ENCODE measurements around the gene RINT1. TPM values are rescaled to one million over a fixed set of nuclear protein-coding genes. Genes with fewer than 3 reads are reported as not detected.
A peak's percentile ranks its signal among the peaks of the same experiment; 100 is the strongest.

RINT1 gene
- polyA plus RNA-seq, 1 of the 3 experiments (the other 2 are of a cell fraction): 13.1 TPM

- TF ChIP-seq TEAD4 (IDR thresholded peaks at IDR 0.05; ENCODE audit: borderline replicate concordance, insufficient read depth): 0 out of 2 replicates have a peak, but pooled peaks have one; percentile 10
- TF ChIP-seq FOSL2 (IDR thresholded peaks at IDR 0.05; ENCODE audit: borderline replicate concordance, low read depth): peak; percentile 69; the same call in 1 of the 2 replicates
- peak; percentile 74 for TF ChIP-seq RAD21 (IDR thresholded peaks at IDR 0.05; ENCODE audit: low read length)
- no peak for TF ChIP-seq NFIC (IDR thresholded peaks at IDR 0.05; ENCODE audit: borderline replicate concordance)
- peak; percentile 55; the same call in 1 of the 2 replicates for TF ChIP-seq GATA2 (CRISPR knock-in tag; IDR thresholded peaks at IDR 0.05)
Observed at GRCh38 chr7:105487579-105488571, 44.1 kb upstream of the RINT1 start (continued).

- no peaks in the 10 kb centered on the region for H3K9me2 ChIP-seq
- no peaks in the 10 kb centered on the region for H3K9me3 ChIP-seq
- no peaks in the 10 kb centered on the region for H3K27me3 ChIP-seq (ENCODE audit: insufficient read depth)
- H3K4me3 ChIP-seq (ENCODE audit: low read depth in 2 of 2, low read length in 1 of 2): no peak overlapping the region
- TF ChIP-seq SMC3 (IDR thresholded peaks at IDR 0.05; ENCODE audit: low read depth, low read length) (no peak), SIN3A (IDR thresholded peaks at IDR 0.05; ENCODE audit: borderline replicate concordance, low read depth, low read length) (no peak), REST (IDR thresholded peaks at IDR 0.05; ENCODE audit: low read depth, low read length) (no peak), RXRA (IDR thresholded peaks at IDR 0.05; ENCODE audit: borderline replicate concordance, low read depth) (no peak), MEF2A (IDR thresholded peaks at IDR 0.05; ENCODE audit: borderline replicate concordance, low read depth) (no peak), RCOR1 (IDR thresholded peaks at IDR 0.05; ENCODE audit: low read length) (no peak), NRF1 (IDR thresholded peaks at IDR 0.05; ENCODE audit: low read depth, low read length) (no peak), USF1 (IDR thresholded peaks at IDR 0.05; ENCODE audit: borderline replicate concordance, low read depth) (no peak), ELF1 (IDR thresholded peaks at IDR 0.05) (no peak), GATA2 (CRISPR knock-in tag; IDR thresholded peaks at IDR 0.05) (no peak), EZH2phosphoT487 (IDR thresholded peaks at IDR 0.05; ENCODE audit: borderline replicate concordance, low read depth) (no peak), EP300 (IDR thresholded peaks at IDR 0.05; ENCODE audit: borderline replicate concordance in 1 of 2, low read depth in 1 of 2, low read length in 1 of 2) (no peak), TEAD4 (IDR thresholded peaks at IDR 0.05; ENCODE audit: borderline replicate concordance, insufficient read depth) (no peak), YY1 (IDR thresholded peaks at IDR 0.05; ENCODE audit: low read depth) (no peak), RAD21 (IDR thresholded peaks at IDR 0.05; ENCODE audit: low read length) (no peak), MAX (IDR thresholded peaks at IDR 0.05; ENCODE audit: low read depth) (no peak)
- POLR2A ChIA-PET: no interaction called here
- H2AFZ ChIP-seq (ENCODE audit: low read depth): no peak overlapping the region
- H3K9ac ChIP-seq: no peak overlapping the region
- 97% methylated on average over 3 of the region's 3 CpGs for WGBS (ENCODE audit: low lambda C conversion rate)
- peaks cover 7 to 24% of the 10 kb centered on the region in 2 experiments for H3K36me3 ChIP-seq (replicated peaks in 1 of 2; ENCODE audit: control insufficient read depth in 1 of 2, insufficient read depth in 2 of 2, low read length in 1 of 2)
- CTCF ChIA-PET: interaction anchor here (0.6 to 2.9 kb wide), 7 partner anchors 8 to 501 kb away, joined by 3 to 10 read pairs (median 4); partner anchors contain the start of gene RINT1
- peaks cover 12% of the 10 kb centered on the region in 2 experiments for H3K4me1 ChIP-seq (ENCODE audit: control insufficient read depth in 1 of 2, insufficient read depth in 2 of 2, low read depth in 1 of 2, low read length in 1 of 2)
- H4K20me1 ChIP-seq (ENCODE audit: insufficient read depth): no peaks in the 10 kb centered on the region
- H3K27ac ChIP-seq (ENCODE audit: low read depth in 2 of 2, low read length in 1 of 2): peak overlapping the region in 1 of 2 experiments; percentile 85; a peak in 2 of 4 replicates
- no peak overlapping the region for H3K4me2 ChIP-seq
- no peaks in the 10 kb centered on the region for H3K79me2 ChIP-seq (ENCODE audit: insufficient read depth)
- peaks cover 8% of the 10 kb centered on the region for H3F3A ChIP-seq (replicated peaks; ENCODE audit: insufficient read depth)
- no peak for DNase-seq
Observed at GRCh38 chr7:105489409-105489808, 42.6 kb upstream of the RINT1 start.
